GM19468 (cell line): ENCODE data around the gene ALDH1A2.
"Not testable (repeated sequence)": the region's sequence is repeated elsewhere in the genome, so short reads cannot be mapped to it uniquely, and the experiment has no call there.

Experiments
- ATAC-seq: cut with Tn5 transposase; IDR thresholded peaks from one replicate; pipeline ENCODE4 v1.9.1; 2021; ENCODE audit warnings: mild to moderate bottlenecking, moderate library complexity, moderate number of reproducible peaks; ENCODE audit not compliant: unreplicated experiment; ENCODE audit errors: extremely low read depth

Gene ALDH1A2

GRCh38 chr15:58045376-58045775 lies 20.1 kb downstream of the ALDH1A2 start:
- not testable (repeated sequence) for ATAC-seq

GRCh38 chr15:58044551-58044950 lies 21.0 kb downstream of the ALDH1A2 start:
- no peak for ATAC-seq

- no peak for ATAC-seq
Measured at GRCh38 chr15:58043192-58043903, 22.2 kb downstream of the ALDH1A2 start.

- no peak for ATAC-seq
Measured at GRCh38 chr15:58042006-58042405, 23.5 kb downstream of the ALDH1A2 start.

GRCh38 chr15:58040150-58040549 lies 25.4 kb downstream of the ALDH1A2 start:
- ATAC-seq, result no peak

- no peak for ATAC-seq
Measured at GRCh38 chr15:58039079-58040035, 26.2 kb downstream of the ALDH1A2 start.

- no peak for ATAC-seq
Measured at GRCh38 chr15:58038426-58039078, 27.0 kb downstream of the ALDH1A2 start.

- no peak for ATAC-seq
Measured at GRCh38 chr15:58037723-58038301, 27.7 kb downstream of the ALDH1A2 start.

GRCh38 chr15:58036579-58036978 lies 28.9 kb downstream of the ALDH1A2 start:
- ATAC-seq, result no peak

- ATAC-seq, result not testable (repeated sequence)
Measured at GRCh38 chr15:58028392-58028791, 37.1 kb downstream of the ALDH1A2 start.

GRCh38 chr15:58026552-58026951 lies 39.0 kb downstream of the ALDH1A2 start:
- ATAC-seq, result no peak

GRCh38 chr15:58026051-58026450 lies 39.5 kb downstream of the ALDH1A2 start:
- ATAC-seq, result no peak

GRCh38 chr15:58021332-58022230 lies 43.9 kb downstream of the ALDH1A2 start:
- ATAC-seq, result no peak

- ATAC-seq, result no peak
Measured at GRCh38 chr15:58019503-58020376, 45.8 kb downstream of the ALDH1A2 start.

- no peak for ATAC-seq
Measured at GRCh38 chr15:58017869-58018268, 47.6 kb downstream of the ALDH1A2 start.

GRCh38 chr15:58016581-58017175 lies 48.8 kb downstream of the ALDH1A2 start:
- no peak for ATAC-seq

GRCh38 chr15:58015565-58015964 lies 49.9 kb downstream of the ALDH1A2 start:
- ATAC-seq, result no peak

GRCh38 chr15:58014470-58014869 lies 51.0 kb downstream of the ALDH1A2 start:
- no peak for ATAC-seq
